Non-pigmented ciliary epithelial cell (primary cell): Measurements from ENCODE around the gene PPP4R4.
"Not testable (repeated sequence)": the region's sequence is repeated elsewhere in the genome, so short reads cannot be mapped to it uniquely, and the experiment has no call there.

Experiments used
- DNase-seq: peaks from one replicate; pipeline ENCODE4 v3.0.0-alpha.2; 2010; ENCODE audit warnings: low read depth

PPP4R4 gene

DNA sequence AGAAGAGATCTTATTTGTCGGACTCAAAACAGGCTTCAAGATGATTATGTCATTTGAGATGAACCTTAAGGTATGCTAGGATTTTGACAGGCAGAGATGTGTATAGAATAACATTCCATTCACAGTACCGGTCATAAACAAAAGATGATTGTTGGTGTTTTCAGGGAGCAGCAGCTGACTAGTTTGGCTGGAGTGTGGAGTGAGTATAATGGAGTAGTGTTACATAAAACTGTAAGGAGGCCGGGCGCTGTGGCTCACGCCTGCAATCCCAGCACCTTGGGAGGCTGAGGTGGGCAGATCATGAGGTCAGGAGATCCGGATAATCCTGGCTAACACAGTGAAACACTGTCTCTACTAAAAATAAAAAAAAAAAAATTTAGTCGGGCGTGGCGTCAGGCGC is 95.0 kb downstream of the PPP4R4 start:
- DNase-seq = no peak

DNA sequence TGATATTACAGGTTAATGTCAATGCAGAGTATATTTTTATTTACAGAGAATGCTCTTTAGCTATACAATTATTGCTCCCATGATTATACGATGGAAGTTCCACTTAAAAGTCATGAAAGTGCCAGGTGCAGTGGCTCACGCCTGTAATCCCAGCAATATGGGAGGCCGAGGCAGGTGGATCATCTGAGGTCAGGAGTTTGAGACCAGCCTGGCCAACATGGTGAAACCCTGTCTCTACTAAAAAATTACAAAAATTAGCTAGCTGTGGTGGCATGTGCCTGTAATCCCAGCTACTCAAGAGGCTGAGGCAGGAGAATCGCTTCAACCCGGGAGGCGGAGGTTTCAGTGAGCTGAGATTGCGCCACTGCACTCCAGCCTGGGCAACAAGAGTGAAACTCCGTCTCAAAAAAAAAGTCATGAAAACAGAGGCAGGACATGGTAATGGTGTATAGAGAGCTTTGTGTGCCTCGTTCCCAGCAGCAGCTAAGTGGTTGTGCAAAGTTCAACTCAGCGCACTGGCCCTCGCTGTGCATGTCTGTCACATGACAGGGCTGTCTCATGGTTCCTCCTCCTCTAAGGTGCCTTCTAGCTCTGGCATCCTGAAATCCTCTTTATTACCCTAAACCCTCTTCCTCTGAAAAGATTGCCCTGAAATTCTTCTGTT is 102.9 kb downstream of the PPP4R4 start:
- DNase-seq = not testable (repeated sequence)

GRCh38 chr14:94278731-94279130 is 104.6 kb downstream of the PPP4R4 start:
- no peak for DNase-seq

DNA sequence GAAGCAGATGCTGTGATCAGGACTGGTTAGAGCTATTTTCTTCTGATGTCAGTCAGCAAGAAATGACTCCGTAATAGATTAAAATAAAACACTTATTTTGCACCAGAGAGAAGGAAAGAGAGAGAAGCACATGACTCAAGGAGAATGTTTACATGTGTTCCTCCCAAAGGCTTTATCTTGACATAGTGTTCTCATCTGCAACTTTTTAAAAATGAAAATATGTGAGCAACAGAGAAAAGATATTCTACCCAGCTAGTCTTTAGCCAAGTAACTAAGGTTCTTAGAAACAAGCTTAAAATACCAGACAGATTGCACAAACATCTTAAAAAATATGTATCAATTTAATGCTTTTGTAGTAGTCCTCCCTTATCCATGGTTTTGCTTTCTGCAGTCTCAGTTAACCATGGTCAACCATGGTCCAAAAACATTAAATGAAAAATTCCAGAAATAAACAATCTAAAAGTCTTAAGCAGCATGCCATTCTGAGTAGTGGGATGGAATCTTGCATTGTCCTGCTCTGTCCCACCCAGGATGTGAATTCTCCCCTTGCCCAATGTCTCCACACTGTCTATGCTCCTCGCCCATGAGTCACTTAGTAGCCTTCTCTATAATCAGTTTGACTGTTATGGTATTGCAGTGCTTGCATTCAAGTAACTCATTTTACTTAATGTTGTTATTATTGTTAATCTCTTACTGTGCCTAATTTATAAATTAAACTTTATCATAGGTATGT is 109.0 kb downstream of the PPP4R4 start:
- no peak for DNase-seq

DNA sequence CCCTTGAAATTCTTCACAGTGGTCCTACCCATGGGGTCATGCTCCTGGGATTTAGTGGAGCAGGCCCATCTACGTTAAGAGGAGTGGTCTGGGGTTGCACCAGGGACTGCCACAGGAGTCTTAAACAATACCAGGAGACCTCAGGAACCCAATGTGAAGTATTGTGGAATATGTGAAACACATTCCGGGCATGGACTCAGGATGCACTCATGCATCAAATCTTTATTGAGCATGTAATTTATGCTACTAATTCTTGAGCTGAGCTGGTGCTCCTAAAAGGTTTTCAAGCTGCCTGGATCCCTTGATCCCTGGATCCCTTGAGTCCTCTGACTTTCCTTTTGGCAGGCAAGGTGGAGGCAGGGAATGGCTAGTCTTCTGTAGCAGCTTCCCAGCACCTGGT is 110.1 kb downstream of the PPP4R4 start:
- DNase-seq = no peak

GRCh38 chr14:94285158-94285557 is 111.0 kb downstream of the PPP4R4 start:
- DNase-seq = no peak

DNA sequence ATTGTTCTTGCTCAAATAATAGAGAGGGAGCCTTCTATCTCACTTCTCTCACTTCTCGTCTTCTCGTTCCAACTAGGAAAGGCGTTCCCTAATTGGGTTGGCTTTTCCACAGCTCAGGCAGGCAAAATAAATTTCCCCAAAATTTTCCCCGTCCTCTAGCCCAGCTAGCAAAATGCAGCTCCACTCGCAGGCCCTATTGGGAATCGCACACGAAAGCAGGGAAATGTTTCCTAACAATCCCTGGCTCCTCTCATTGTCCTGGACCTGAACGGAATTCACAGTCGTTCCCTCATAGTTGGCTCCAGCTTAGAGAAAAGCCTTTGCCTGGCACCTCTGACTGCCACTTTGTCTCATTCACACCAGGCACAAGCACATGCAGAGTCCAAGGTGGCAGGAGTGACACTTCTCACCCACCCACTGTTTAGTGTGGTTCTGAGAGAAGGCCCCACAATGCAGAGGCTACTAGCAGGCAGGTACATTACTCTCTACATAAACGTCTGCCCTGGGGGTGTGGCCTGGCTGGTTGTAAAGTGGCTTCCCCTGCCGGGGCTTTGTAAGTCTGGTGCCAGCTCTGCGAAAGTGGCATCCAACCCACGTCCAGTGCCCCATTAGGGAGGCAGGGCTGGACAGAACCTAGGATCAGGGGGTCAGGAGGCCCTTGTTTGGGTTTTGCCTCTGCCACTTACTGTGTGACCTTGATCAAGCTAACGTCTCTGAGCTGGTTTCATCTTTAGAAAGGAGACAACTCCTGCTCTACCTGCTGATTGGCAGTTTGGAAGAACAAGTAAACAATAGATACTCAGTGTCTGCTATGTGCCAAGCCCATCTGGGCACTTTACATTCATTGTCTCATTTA is 114.7 kb downstream of the PPP4R4 start:
- DNase-seq = no peak

DNA sequence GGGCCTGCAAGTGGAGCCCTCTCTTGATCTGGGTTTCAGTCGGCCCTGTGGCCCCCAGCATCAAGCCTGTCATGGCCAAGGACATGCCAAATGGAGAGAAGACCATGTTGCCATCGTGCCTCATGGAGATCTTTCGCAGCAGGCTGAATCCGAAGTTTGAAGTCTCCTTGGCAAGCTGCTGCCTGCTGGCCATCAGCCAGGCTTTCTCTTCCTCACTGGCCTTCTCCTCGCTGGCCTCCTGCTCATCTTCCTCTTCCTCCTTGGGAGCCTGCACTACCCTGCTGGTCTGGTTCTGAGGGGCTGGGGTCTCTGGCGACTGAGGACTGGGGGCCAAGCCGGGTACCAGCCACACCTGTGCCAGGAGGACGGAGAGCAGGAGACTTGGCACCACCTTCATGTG is 116.1 kb downstream of the PPP4R4 start:
- DNase-seq = no peak

- DNase-seq = no peak
Observed at GRCh38 chr14:94291159-94291905, 117.2 kb downstream of the PPP4R4 start.

- no peak for DNase-seq
Observed at GRCh38 chr14:94291906-94292525, 117.9 kb downstream of the PPP4R4 start.

- DNase-seq = no peak
Observed at GRCh38 chr14:94292526-94292871, 118.4 kb downstream of the PPP4R4 start.

GRCh38 chr14:94292872-94293577 is 118.9 kb downstream of the PPP4R4 start, which contains the start of gene SERPINA10:
Gene SERPINA10 (minus strand): TSS chr14:94293268. CDS start chr14:94290593, 2,675 bp downstream.
- DNase-seq = no peak

- DNase-seq = no peak
Observed at GRCh38 chr14:94293578-94293924, 119.4 kb downstream of the PPP4R4 start.

DNA sequence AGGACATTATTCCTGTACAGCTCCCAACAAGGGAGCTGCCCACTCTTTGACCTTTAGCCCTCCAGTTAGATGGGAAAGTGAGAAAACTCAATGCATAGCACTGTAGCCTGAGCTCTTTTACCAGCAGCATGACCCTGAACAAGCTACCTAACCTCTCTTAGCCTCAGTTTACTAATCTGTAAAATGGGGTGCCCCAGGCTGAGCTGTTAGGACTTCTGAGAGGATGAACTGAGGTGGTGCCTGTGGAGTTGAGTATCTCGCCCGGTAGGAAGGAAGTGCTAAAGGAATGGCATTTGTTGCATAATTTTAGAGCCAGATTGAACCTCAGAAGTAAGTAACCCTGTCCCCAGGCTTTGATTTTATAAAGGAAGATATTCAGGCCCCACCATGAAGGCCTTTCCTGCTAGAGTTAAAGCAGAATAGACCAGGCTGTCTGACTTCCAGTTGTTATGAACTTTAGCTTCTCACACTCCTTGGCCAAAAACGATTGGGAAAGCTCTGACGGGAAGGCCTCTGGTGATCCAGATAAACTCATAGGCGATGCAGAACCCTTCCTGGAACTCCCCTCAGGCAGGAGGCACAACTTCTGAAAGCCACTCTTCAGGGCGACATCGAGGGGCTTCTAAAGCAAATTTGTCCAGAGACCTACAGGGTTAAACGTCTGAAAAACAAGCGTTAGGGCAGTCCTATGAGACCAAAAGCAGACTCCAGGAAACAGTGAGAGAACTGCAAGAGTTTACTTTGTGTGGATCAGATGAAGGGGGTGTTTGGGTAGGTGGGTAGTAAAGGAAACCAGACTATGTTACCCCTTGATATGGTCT is 121.4 kb downstream of the PPP4R4 start:
- no peak for DNase-seq

DNA sequence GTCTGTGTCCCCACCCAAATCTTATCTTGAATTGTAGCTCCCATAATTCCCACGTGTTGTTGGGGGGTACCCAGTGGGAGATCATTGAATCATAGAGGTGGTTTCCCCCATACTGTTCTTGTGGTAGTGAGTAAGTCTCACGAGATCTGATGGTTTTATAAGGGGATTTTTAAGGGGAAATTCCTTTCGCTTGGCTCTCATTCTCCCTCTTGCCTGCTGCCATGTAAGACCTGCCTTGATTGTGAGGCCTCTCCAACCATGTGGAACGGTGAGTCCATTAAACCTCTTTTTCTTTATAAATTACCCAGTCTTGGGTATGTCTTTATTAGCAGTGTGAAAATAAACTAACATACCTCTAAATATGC is 122.0 kb downstream of the PPP4R4 start:
- DNase-seq = not testable (repeated sequence)

- DNase-seq = no peak
Observed at GRCh38 chr14:94298130-94298529, 124.0 kb downstream of the PPP4R4 start.

DNA sequence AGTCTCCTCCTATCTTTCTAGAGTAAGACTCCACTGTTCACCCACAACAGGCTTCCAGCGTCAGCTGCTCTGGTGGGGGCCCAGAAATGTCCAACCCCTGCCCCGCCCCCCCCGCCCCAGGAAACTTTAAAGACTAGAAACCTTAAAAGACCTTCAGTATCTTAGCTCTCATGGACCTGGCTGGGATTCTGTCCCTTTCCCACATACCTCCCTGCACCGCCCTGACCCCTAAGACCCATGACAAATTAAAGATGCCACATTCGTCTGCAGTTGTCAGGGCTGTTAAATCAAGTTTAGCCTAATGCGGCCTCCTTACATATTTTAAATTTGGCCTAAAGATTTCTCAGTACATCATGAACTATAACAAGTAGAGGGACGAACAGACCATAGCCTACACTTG is 129.0 kb downstream of the PPP4R4 start:
- no peak for DNase-seq

DNA sequence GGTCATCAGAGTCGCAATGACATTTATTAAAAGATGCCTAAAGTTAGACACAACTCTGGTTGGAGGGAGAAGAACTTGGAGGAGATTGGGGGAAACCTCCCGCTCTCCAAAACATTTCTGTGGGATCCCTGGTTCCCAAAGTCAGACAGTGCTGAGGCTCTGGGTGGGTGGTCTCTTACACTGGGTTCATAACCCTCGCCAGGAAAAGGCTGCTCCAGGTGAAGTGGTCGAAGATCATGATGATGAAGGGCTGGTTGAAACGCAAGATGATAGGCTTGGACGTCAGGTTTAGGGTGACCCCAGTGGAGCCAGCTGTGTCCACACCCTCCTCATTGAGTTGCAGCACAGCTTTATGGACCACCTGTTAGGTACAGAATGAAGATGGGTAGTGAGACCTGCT is 130.1 kb downstream of the PPP4R4 start:
- no peak for DNase-seq

DNA sequence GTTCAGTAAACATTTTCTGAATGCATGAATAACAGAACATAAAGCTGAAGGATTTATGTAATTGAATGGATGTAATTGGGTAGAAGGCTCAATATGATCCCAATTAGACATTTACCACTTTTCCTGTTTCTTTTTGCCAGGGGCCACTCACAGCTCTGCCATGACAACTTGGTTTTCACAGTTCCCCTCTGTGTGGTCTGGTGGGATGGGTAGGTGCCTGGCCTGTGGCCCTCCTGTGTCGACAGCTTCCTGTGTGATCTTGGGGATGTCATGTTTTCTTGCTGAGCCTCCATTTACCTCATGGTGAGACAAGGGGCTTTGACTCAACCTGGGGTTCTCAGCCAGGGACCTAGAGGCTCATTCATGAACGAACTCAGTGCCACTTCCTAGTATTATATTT is 131.5 kb downstream of the PPP4R4 start:
- no peak for DNase-seq
